Activated gamma-delta T cell treated with Interleukin-2 at 50 U/mL for 16 hours (primary cell): Measurements from ENCODE around the gene NEDD4.
"Not testable (repeated sequence)": the region's sequence is repeated elsewhere in the genome, so short reads cannot be mapped to it uniquely, and the experiment has no call there.

Source experiments
- DNase-seq: peaks from one replicate; pipeline ENCODE4 v3.0.0-alpha.2; 2020

The NEDD4 gene

DNA sequence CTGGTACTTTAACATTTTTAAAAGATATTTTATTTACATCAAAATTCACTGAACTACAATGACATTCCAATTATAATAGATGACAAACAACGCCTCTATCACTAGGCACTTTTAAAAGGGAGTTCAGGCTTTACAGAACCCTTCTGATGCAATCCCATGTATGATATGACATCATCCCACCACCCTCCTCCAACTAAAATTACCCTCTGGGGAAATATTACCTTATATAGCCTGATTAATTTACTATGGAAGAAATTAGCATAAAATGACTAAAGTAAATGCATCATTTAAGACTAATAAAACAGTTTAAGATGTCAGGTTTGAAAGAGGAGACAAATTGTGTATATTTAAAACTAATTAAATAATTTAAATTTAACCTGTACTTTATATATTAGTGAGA lies 10.4 kb upstream of the NEDD4 start:
- not testable (repeated sequence) for DNase-seq

DNA sequence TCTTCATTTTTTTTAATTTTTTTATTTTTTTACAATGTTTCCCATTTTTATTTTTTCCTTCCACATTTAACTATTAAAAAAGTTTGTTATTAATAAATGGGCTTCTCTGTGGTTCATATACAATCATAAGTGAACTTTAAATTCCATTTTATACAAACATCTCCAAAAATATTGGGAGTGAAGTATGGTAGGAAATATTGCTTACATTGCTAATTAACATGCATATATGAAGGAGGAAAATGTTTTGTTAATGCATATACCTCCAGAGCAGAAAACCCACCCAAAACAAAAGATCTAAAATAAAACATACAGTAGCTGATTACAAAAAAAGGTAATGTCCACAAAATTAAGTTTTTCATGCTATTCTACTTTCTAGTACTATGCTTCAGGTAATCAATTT lies 9.9 kb upstream of the NEDD4 start:
- not testable (repeated sequence) for DNase-seq

- DNase-seq: no peak
Observed at GRCh38 chr15:56001471-56002078, 8.2 kb upstream of the NEDD4 start.

DNA sequence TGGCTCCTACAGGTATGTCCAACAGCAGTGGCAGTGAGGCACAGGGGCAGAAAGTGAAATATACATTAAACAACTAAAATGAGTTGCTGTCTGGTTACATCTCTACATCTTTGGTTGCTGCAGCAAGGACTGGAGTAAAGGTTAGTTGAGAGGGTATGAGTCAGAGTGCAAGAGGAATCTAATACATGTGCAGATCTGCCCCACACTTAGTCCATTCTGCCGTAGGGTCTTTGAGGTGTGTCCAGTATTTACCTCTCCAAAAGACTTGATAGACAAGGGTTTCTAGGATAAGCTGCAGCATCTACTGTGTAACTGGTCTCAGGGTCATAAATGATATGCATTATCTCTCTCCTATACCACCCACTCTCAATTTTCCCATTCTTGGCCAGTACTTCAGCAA lies 6.2 kb upstream of the NEDD4 start:
- no peak for DNase-seq

DNA sequence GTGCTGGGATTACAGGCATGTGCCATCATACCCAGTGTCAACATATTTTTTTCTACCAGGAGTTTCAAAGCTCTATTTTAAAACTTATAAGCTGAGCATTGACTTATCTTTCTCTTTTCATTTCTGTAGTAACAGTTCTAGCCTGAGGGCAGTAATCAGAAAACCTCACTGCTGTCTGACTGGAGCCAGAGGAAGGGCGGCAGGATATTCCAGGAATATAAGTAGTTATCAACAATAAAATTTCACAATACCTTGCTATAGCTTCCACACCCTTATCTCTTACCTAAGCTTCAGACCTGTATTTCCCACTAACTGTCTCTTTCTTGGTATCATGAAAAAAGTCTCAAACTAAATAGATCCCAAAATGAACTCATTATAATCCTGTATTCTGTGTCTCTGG lies 5.1 kb upstream of the NEDD4 start:
- no peak for DNase-seq

DNA sequence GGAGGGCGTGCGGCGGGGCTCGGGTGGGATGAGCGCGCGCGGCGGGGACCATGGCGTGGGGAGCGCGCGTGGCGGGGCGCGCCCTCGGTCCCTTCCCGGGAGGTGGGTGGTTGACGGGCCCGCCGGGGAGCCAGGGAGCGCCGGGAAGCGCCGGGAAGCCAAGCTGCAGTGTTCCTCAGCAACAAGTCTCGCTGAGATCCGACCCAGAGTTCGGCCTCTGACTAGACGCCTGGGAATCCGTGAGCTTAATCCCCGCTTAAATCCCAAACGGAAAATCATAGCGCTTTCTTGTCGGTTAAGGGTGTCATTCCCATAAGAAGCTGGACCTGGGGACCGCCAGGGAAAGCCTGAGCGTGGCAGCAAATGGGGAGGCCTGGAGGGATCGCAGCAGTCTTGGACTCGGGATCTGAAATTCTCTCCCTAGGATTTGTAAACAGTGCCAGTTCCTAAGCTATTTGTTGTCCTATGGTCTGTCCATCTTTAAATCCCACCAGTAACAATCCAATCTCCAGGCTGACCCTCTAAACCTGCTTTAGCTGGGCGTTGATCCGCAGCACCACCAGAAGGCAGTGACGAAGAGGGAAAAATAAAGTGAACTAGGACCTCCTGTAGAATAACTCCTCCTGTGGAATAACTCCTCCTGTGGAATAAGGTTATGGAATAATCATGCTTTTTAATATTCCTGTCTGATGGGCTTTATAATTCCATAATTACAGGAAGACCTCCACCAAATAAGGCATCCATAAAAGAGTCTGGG lies 570 bp upstream of the NEDD4 start:
- DNase-seq: no peak

- DNase-seq: no peak
Observed at GRCh38 chr15:55992769-55993110, 672 bp downstream of the NEDD4 start.

- no peak for DNase-seq
Observed at GRCh38 chr15:55991802-55992768, 1.3 kb downstream of the NEDD4 start.

GRCh38 chr15:55990998-55991397 lies 2.4 kb downstream of the NEDD4 start:
- no peak for DNase-seq

- DNase-seq: no peak
Observed at GRCh38 chr15:55990516-55990915, 2.9 kb downstream of the NEDD4 start.

DNA sequence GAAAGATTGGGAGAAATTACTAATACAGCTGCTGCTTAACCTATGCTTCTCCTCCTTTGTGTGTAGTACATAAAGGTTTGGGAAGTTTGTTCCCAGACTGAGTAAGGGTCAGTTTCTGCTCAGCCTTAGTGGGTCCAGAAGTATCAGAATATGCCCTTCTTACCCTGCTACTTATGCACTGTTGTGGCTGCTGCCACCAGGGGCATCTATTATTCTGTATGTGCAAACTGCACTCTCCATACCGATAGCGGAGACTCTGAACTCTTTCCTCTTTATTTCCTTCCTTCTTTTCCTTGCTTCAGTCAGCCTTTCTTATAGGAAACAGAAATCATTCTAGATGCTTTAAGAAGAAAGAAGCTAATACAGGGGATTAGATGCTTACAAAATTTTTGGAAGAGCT lies 4.0 kb downstream of the NEDD4 start:
- no peak for DNase-seq

- no peak for DNase-seq
Observed at GRCh38 chr15:55981582-55982249, 11.7 kb downstream of the NEDD4 start.

DNA sequence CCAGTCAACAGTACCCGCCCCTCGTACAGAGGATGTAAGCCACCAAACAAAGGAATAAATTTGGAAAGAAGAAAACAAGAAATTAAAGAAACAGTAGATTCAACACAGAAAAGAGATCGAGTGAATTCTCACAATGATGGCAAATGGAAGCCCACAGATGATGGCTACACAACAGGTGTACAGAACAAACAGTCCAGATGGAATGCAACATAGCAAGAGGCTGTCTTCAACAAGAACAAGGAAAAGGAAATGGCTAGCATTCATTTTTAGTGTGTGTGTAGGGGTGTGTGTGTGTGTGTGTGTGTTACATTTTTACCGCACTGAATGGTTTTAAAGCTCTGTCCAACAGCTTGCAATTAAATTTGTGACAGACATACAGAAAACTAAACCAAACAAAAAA lies 12.9 kb downstream of the NEDD4 start:
- DNase-seq: no peak

DNA sequence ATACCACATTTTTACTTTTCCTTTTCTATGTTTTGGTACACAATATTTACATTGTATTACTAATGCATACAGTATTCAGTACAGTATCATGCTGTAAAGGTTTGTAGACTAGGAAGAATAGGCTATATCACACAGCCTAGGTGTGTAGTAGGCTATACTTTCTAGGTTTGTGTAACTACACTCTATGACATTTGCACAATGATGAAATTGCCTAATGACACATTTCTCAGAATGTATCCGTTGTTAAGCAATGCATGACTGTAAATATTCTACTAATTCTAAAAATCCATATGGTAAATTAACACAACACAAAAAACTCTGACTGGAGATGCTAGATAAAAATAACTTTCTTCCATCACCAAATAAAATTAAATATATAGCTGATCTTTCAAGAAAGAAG lies 16.2 kb downstream of the NEDD4 start:
- DNase-seq: no peak

- no peak for DNase-seq
Observed at GRCh38 chr15:55970286-55970685, 23.1 kb downstream of the NEDD4 start.

DNA sequence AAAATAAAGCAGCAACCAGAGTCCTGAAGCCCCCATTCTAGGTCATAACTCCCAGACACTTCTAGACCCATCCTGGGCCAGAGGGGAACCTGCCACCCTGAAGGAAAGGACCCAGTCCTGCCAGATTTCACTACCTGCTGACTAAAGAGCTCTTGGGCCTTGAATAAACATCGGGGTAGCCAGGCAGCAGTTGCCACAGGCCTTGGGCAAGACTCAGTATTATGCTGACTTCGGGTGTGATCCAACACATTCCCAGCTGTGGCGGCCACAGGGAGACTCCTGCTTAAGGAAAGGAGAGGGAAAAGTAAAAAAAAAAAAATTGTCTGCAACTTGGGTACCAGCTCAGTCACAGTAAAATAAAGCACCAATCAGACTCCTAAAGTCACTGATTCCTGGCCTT lies 23.8 kb downstream of the NEDD4 start:
- no peak for DNase-seq

- no peak for DNase-seq
Observed at GRCh38 chr15:55968923-55969322, 24.5 kb downstream of the NEDD4 start.

DNA sequence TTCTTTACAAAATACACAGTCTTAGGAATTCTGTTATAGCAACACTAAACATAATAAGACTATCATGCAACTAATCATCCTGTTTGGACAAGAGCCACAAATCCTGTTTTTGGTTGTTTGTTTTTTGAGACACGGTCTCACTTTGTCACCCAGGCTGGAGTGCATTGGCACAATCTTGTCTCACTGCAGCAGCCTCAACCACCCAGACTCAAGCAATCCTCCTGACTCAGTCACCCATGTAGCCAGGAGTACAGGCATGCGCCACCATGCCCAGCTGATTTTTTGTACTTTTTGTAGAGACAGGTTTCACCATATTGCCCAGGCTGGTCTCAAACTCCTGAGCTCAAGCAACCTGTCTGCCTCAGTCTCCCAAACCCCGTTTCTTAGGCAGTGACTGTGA lies 28.3 kb downstream of the NEDD4 start:
- no peak for DNase-seq

DNA sequence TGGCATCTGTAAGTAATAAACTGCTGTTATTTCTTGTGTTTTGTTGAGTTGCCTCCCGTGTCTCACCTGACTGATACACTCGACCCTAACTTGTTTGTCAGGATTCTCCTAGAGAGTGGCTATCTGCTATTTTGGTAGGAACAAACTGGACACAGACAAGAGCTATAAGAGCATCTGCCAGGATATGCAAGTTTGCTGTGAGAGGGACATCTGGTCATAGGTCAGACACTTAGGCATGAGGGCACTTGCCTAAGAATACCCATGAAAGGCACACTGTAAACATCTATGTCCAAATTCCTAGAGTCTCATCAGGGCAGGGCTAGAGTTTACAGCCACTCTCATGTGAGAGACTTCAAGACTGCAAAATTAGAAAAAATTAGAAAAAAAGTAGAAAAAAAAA lies 32.5 kb downstream of the NEDD4 start:
- no peak for DNase-seq

- DNase-seq: no peak
Observed at GRCh38 chr15:55959744-55960447, 33.5 kb downstream of the NEDD4 start.

DNA sequence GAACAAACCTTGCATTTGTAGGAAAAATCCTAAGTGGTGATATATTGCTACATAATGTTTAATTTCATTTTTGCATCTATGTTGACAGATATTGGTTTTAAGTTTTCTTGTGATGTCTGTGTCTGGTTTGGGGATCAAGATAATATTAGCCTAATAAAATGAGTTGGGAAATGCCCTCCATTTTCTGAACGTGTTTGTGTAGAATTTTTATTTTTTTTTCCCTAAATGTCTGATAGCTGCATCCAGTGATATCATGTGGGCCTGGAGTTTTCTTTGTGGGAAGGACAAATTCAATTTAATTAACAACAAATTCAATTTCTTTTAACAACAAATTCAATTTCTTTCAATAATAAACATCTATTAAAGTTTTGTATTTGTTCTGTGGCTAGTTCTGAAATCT lies 35.1 kb downstream of the NEDD4 start:
- DNase-seq: no peak

GRCh38 chr15:55954862-55955605 lies 38.4 kb downstream of the NEDD4 start:
- DNase-seq: no peak
